Measurements from ENCODE around the gene DNAH8. TPM values are rescaled to one million over a fixed set of nuclear protein-coding genes. Genes with fewer than 3 reads are reported as not detected.

The DNAH8 gene
- total RNA-seq, 1 donor from 2014 or later: not detected

- Histone ChIP-seq H2AFZ (ENCODE audit: low read depth, low read length) (no peak overlapping the region), H3K4me2 (ENCODE audit: low read length) (no peak overlapping the region), H3K4me1 (ENCODE audit: insufficient read depth, low read length) (no peaks in the 10 kb centered on the region), H3K36me3 (ENCODE audit: insufficient read depth, low read length) (no peaks in the 10 kb centered on the region), H3K79me2 (ENCODE audit: insufficient read depth, low read length) (no peaks in the 10 kb centered on the region), H3K9ac (ENCODE audit: low read length) (no peak overlapping the region), H4K20me1 (ENCODE audit: insufficient read depth, low read length) (no peaks in the 10 kb centered on the region), H3K27me3 (ENCODE audit: insufficient read depth, low read length) (peaks cover 3% of the 10 kb centered on the region), H3K27ac (ENCODE audit: low read depth, low read length) (no peak overlapping the region), H3K9me3 (ENCODE audit: insufficient read depth, low read depth, low read length) (no peaks in the 10 kb centered on the region), H3K4me3 (ENCODE audit: insufficient read depth, low read depth, low read length) (no peak overlapping the region)
- FAIRE-seq: no peak
- H3K4me3 Mint-ChIP-seq (ENCODE audit: unreplicated experiment): no peak overlapping the region
- no peaks in the 10 kb centered on the region for H3K9me3 Mint-ChIP-seq (ENCODE audit: unreplicated experiment)
- no peak for TF ChIP-seq EZH2 (IDR thresholded peaks at IDR 0.05; ENCODE audit: insufficient read depth, low read length)
- no peak for TF ChIP-seq CTCF (IDR thresholded peaks at IDR 0.05; ENCODE audit: insufficient read depth, low read depth, low read length)
- DNase-seq (ENCODE audit: low read depth): no peak
- H3K36me3 Mint-ChIP-seq (ENCODE audit: low read depth, unreplicated experiment): no peaks in the 10 kb centered on the region
- H3K27me3 Mint-ChIP-seq (ENCODE audit: low read depth, unreplicated experiment): peaks cover 61% of the 10 kb centered on the region
- no peak overlapping the region for H3K27ac Mint-ChIP-seq (ENCODE audit: unreplicated experiment)
- peaks cover 13% of the 10 kb centered on the region for H3K4me1 Mint-ChIP-seq (ENCODE audit: low read depth, unreplicated experiment)
These were observed 338.0 kb downstream of the DNAH8 start for GRCh38 chr6:39053016-39053624.

DNA sequence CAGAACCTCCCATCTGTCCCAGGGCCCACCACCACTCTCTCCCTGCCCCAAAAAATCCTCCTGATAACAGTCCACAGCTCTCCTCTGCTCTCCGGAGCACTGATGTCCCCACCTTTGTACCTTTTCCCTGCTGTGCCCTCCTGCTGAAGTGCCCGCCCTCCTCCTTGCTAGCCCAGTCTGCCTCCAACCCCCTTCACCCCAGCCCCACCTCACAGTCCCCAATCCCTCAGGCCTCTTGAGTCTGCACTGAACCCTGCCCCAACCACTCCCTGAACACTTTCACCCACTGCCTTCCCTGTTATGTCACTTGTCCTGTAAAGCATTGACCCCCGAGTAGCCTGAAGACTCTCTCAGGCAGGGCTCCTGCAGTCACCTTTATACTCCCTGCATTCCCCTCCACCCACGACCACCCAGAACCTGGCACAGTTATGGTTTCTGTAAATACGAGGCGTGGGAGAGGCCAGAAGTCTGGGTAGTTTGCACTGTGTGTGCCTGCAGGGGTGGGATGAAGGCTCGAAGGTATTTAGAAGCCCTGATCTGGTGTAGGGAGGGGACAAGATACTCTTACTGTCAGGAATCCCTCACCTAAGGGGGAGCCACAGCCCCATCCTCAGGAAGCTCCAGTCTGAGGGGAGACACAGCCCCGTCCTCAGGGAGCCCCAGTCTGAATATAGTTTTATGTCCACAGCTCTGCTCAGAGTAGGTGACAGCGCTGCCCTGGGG lies 338.9 kb downstream of the DNAH8 start:
- Histone ChIP-seq H4K20me1 (ENCODE audit: insufficient read depth, low read length) (no peaks in the 10 kb centered on the region), H3K27me3 (ENCODE audit: insufficient read depth, low read length) (no peaks in the 10 kb centered on the region), H3K27ac (ENCODE audit: low read depth, low read length) (no peak overlapping the region), H3K9ac (ENCODE audit: low read length) (no peak overlapping the region), H3K36me3 (ENCODE audit: insufficient read depth, low read length) (no peaks in the 10 kb centered on the region), H2AFZ (ENCODE audit: low read depth, low read length) (no peak overlapping the region), H3K4me1 (ENCODE audit: insufficient read depth, low read length) (no peaks in the 10 kb centered on the region), H3K9me3 (ENCODE audit: insufficient read depth, low read depth, low read length) (no peaks in the 10 kb centered on the region), H3K4me2 (ENCODE audit: low read length) (no peak overlapping the region), H3K4me3 (ENCODE audit: insufficient read depth, low read depth, low read length) (no peak overlapping the region), H3K79me2 (ENCODE audit: insufficient read depth, low read length) (no peaks in the 10 kb centered on the region)
- Mint-ChIP-seq H3K4me1 (ENCODE audit: low read depth, unreplicated experiment) (peaks cover 13% of the 10 kb centered on the region), H3K27ac (ENCODE audit: unreplicated experiment) (no peak overlapping the region), H3K4me3 (ENCODE audit: unreplicated experiment) (no peak overlapping the region), H3K27me3 (ENCODE audit: low read depth, unreplicated experiment) (peaks cover 64% of the 10 kb centered on the region), H3K9me3 (ENCODE audit: unreplicated experiment) (no peaks in the 10 kb centered on the region), H3K36me3 (ENCODE audit: low read depth, unreplicated experiment) (no peaks in the 10 kb centered on the region)
- TF ChIP-seq CTCF (IDR thresholded peaks at IDR 0.05; ENCODE audit: insufficient read depth, low read depth, low read length) (no peak), EZH2 (IDR thresholded peaks at IDR 0.05; ENCODE audit: insufficient read depth, low read length) (no peak)
- no peak for DNase-seq (ENCODE audit: low read depth)
- no peak for FAIRE-seq
